Spleen (tissue), 11 donors: ENCODE results near the gene CPN2. TPM values are rescaled to one million over a fixed set of nuclear protein-coding genes. Genes with fewer than 3 reads are reported as not detected.
A peak's percentile ranks its signal among the peaks of the same experiment; 100 is the strongest.

ENCODE experiments used
- DNase-seq: peaks from one replicate; pipeline ENCODE4 v3.0.0-alpha.2; 2020
- H3K27ac ChIP-seq, 8 donors: fragments of 200-600 bp; sonication (generic) in 7 of 8; 1 replicate in 4 of 8; 2 replicates in 4 of 8; pipeline versions ENCODE4 v1.5.0 to v1.8.0; 2016 to 2021; ENCODE audit warnings: inconsistent platforms in 4 of 8, mild to moderate bottlenecking in 4 of 8, moderate library complexity in 1 of 8
- H3K27me3 ChIP-seq, 7 donors: fragments of 200-600 bp; sonication (generic) in 6 of 7; replicated peaks in 1 of 7; 1 replicate in 4 of 7; 2 replicates in 3 of 7; pipeline versions ENCODE4 v1.5.0 to v1.8.0; 2016 to 2021; ENCODE audit warnings: inconsistent platforms in 3 of 7, mild to moderate bottlenecking in 1 of 7
- H3K36me3 ChIP-seq, 6 donors: fragments of 200-600 bp; sonication (generic) in 5 of 6; 1 replicate in 4 of 6; 2 replicates in 2 of 6; pipeline versions ENCODE4 v1.5.0 to v1.8.0; 2016 to 2021; ENCODE audit warnings: inconsistent platforms in 2 of 6
- H3K4me1 ChIP-seq, 6 donors: fragments of 200-600 bp; sonication (generic) in 5 of 6; 1 replicate in 3 of 6; 2 replicates in 3 of 6; pipeline versions ENCODE4 v1.5.0 to v1.8.0; 2016 to 2021; ENCODE audit warnings: inconsistent platforms in 3 of 6
- H3K4me3 ChIP-seq, 8 donors: fragments of 200-600 bp; sonication (generic) in 7 of 8; 1 replicate in 4 of 8; 2 replicates in 4 of 8; pipeline versions ENCODE4 v1.5.0 to v1.8.0; 2016 to 2021; ENCODE audit warnings: inconsistent platforms in 4 of 8, mild to moderate bottlenecking in 4 of 8, moderate library complexity in 2 of 8
- H3K9me3 ChIP-seq, 8 donors: fragments of 200-600 bp; sonication (generic) in 7 of 8; 1 replicate in 4 of 8; 2 replicates in 4 of 8; pipeline versions ENCODE4 v1.5.0 to v1.8.0; 2016 to 2021; ENCODE audit warnings: inconsistent platforms in 4 of 8
- CTCF ChIP-seq, 11 experiments: fragments of 200-600 bp in 7 of 11; fragments of 450-650 bp in 4 of 11; sonication (generic) in 4 of 11; IDR thresholded peaks in 8 of 11; conservative IDR thresholded peaks in 3 of 11; 1 replicate in 7 of 11; 2 replicates in 4 of 11; pipeline versions ENCODE4 v1.4.0 to v1.8.0; 2016 to 2021; ENCODE audit warnings: antibody characterized with exemption in 11 of 11, inconsistent platforms in 4 of 11, mild to moderate bottlenecking in 1 of 11
- POLR2A ChIP-seq, 3 donors: fragments of 450-650 bp; IDR thresholded peaks; one replicate each; pipeline ENCODE4 v1.5.1; 2017; ENCODE audit warnings: antibody characterized with exemption in 3 of 3, mild to moderate bottlenecking in 1 of 3
- POLR2AphosphoS5 ChIP-seq, 3 donors: sonication (generic); formaldehyde crosslinking; IDR thresholded peaks; one replicate each; pipeline ENCODE4 v1.5.1; 2017; ENCODE audit warnings: antibody characterized with exemption in 3 of 3
- WGBS, 5 donors: extraction: QIAGEN DNeasy Blood & Tissue Kit in 3 of 5; methylation state at CpG; one replicate each; pipeline versions ENCODE4 v1.1.5 to v1.1.7; 2013 to 2018; 5-methylcytosine and 5-hydroxymethylcytosine counted together
- intact Hi-C: fragments of 100-400 bp; cut with DNase I; formaldehyde crosslinking; loops from one replicate; pipeline ENCODE4 v1.15.0; 2023; ENCODE audit warnings: low total_unique reads
- polyA plus RNA-seq, 3 donors: library from polyadenylated mRNA; stranded (reverse); fragments of 200-250 nt; gene quantifications; one replicate each; pipeline ENCODE4 v1.2.1, GENCODE V29; 2013
- total RNA-seq, 7 donors: library from RNA; depleted of rRNA in 3 of 7; stranded (reverse); fragments of >200 nt in 3 of 7; fragmentation: NEBNext Ultra II Directional in 4 of 7; extraction: Animal tissue kit (Norgen Biotek cat#: 25700) in 4 of 7; gene quantifications; one replicate each; pipeline versions ENCODE4 v1.1.0 to v1.2.1, GENCODE V29; 2016 to 2021
- donor health status: healthy with polysubstance abuse.
- donor health status: DM: no; HTN: no; CAD: no; lungs with moderate emphysema.
- donor health status: DM: no; HTN: no; CAD: no.
- donor health status: Bipolar disorder and iron deficiency.
- donor health status: healthy.
- donor health status: DM: no; HTN: no; CAD: no.
- donor health status: DM: yes; HTN: yes; CAD: no.

The CPN2 gene
- total and polyA plus RNA-seq, 10 donors: 0.26 to 4.4 (median 0.76) TPM

DNA sequence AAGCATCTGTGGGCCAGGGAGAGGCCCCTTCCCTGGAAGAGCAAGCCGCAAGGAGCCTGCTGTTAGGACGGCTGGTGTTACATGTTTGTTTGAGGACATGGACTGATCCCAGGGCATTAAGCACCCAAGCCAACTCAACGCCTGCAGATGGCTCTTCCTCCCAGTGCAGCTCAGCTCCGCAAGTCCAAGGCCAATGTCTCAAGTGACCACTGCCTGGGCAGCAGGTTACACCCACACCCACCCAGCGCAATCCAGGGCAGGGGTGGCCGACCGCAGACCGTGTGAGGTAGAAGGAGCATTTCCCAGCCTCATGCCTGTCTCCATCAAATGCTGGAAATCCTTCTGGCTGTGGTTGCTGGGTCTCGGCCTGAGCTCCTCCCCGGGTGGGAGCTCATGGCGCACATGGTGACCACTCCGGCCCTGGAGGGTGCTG, 33.5 kb upstream of the CPN2 start:
- 81 to 94% (median 91%) methylated on average over 11 to 12 of the region's 12 CpGs for WGBS, 5 donors
- H3K27me3 ChIP-seq: peaks cover 0 to 46% (median 0%) of the 10 kb centered on the region in 7 donors
- intact Hi-C loops: no loop called here
- DNase-seq: peak; percentile 46
- H3K4me3 ChIP-seq: no peak overlapping the region
- TF ChIP-seq CTCF (IDR thresholded peaks at IDR 0.05 in 8 of 11, conservative IDR thresholded peaks at IDR 0.05 in 3 of 11) (no peak), POLR2A (IDR thresholded peaks at IDR 0.05) (no peak)
- no peak overlapping the region for H3K27ac ChIP-seq
- no peaks in the 10 kb centered on the region for H3K36me3 ChIP-seq
- no peaks in the 10 kb centered on the region for H3K4me1 ChIP-seq
- H3K9me3 ChIP-seq: no peaks in the 10 kb centered on the region

GRCh38 chr3:194384156-194384555, 33.0 kb upstream of the CPN2 start:
- DNase-seq: peak; percentile 41
- 71 to 77% (median 74%) methylated on average over 6 of the region's 6 CpGs for WGBS, 5 donors
- no peak overlapping the region for H3K27ac ChIP-seq
- TF ChIP-seq POLR2A (IDR thresholded peaks at IDR 0.05) (no peak), POLR2AphosphoS5 (IDR thresholded peaks at IDR 0.05) (no peak), CTCF (IDR thresholded peaks at IDR 0.05 in 8 of 11, conservative IDR thresholded peaks at IDR 0.05 in 3 of 11) (no peak)
- H3K9me3 ChIP-seq: no peaks in the 10 kb centered on the region
- no peaks in the 10 kb centered on the region for H3K4me1 ChIP-seq
- no peak overlapping the region for H3K4me3 ChIP-seq
- intact Hi-C loops: no loop called here
- H3K27me3 ChIP-seq: peaks cover 0 to 50% (median 0%) of the 10 kb centered on the region in 7 donors
- H3K36me3 ChIP-seq: no peaks in the 10 kb centered on the region

GRCh38 chr3:194383276-194383940, 32.3 kb upstream of the CPN2 start:
- Histone ChIP-seq H3K27ac (no peak overlapping the region), H3K36me3 (no peaks in the 10 kb centered on the region), H3K27me3 (peaks cover 0 to 56% (median 0%) of the 10 kb centered on the region in 7 donors), H3K4me3 (no peak overlapping the region), H3K9me3 (no peaks in the 10 kb centered on the region), H3K4me1 (no peaks in the 10 kb centered on the region)
- intact Hi-C loops: no loop called here
- WGBS, 5 donors: 89 to 93% (median 91%) methylated on average over 13 to 14 of the region's 14 CpGs
- TF ChIP-seq POLR2A (IDR thresholded peaks at IDR 0.05) (no peak), POLR2AphosphoS5 (IDR thresholded peaks at IDR 0.05) (no peak), CTCF (IDR thresholded peaks at IDR 0.05 in 8 of 11, conservative IDR thresholded peaks at IDR 0.05 in 3 of 11) (no peak)
- peak; percentile 53 for DNase-seq

GRCh38 chr3:194382892-194383223, 31.7 kb upstream of the CPN2 start:
- WGBS, 5 donors: 54 to 70% (median 63%) methylated on average over 8 to 9 of the region's 9 CpGs
- Histone ChIP-seq H3K36me3 (no peaks in the 10 kb centered on the region), H3K27me3 (peaks cover 0 to 56% (median 0%) of the 10 kb centered on the region in 7 donors), H3K4me3 (no peak overlapping the region), H3K4me1 (no peaks in the 10 kb centered on the region), H3K9me3 (no peaks in the 10 kb centered on the region), H3K27ac (no peak overlapping the region)
- TF ChIP-seq POLR2A (IDR thresholded peaks at IDR 0.05) (no peak), POLR2AphosphoS5 (IDR thresholded peaks at IDR 0.05) (no peak), CTCF (IDR thresholded peaks at IDR 0.05 in 8 of 11, conservative IDR thresholded peaks at IDR 0.05 in 3 of 11) (no peak)
- peak; percentile 51 for DNase-seq
- intact Hi-C loops: no loop called here
